ENCODE results near the gene HOXB13.
A peak's percentile ranks its signal among the peaks of the same experiment; 100 is the strongest.
"Not testable (repeated sequence)": the region's sequence is repeated elsewhere in the genome, so short reads cannot be mapped to it uniquely, and the experiment has no call there.

HOXB13 gene

GRCh38 chr17:48720266-48721008, 8.1 kb downstream of the HOXB13 start:
- H3K27ac ChIP-seq (ENCODE audit: insufficient read depth, low read length, poor library complexity, severe bottlenecking), result no peak overlapping the region
- no peak for DNase-seq
- H3K27me3 ChIP-seq (replicated peaks; ENCODE audit: control insufficient read depth, insufficient read depth, low read length, poor library complexity, severe bottlenecking), result peaks cover 76% of the 10 kb centered on the region
- no peaks in the 10 kb centered on the region for H3K36me3 ChIP-seq (ENCODE audit: control insufficient read depth, insufficient read depth, low read length)
- peaks cover 44% of the 10 kb centered on the region for H3K4me1 ChIP-seq (ENCODE audit: control insufficient read depth, insufficient read depth, low read length, poor library complexity, severe bottlenecking)
- H3K9me3 ChIP-seq (ENCODE audit: control insufficient read depth, low read length), result no peaks in the 10 kb centered on the region
- H3K4me3 ChIP-seq (ENCODE audit: insufficient read depth, low read depth, low read length, poor library complexity, severe bottlenecking), result no peak overlapping the region

GRCh38 chr17:48719642-48720265, 8.8 kb downstream of the HOXB13 start:
- Histone ChIP-seq H3K4me3 (ENCODE audit: insufficient read depth, low read depth, low read length, poor library complexity, severe bottlenecking) (no peak overlapping the region), H3K27me3 (replicated peaks; ENCODE audit: control insufficient read depth, insufficient read depth, low read length, poor library complexity, severe bottlenecking) (peaks cover 69% of the 10 kb centered on the region), H3K27ac (ENCODE audit: insufficient read depth, low read length, poor library complexity, severe bottlenecking) (no peak overlapping the region), H3K4me1 (ENCODE audit: control insufficient read depth, insufficient read depth, low read length, poor library complexity, severe bottlenecking) (peaks cover 37% of the 10 kb centered on the region), H3K9me3 (ENCODE audit: control insufficient read depth, low read length) (no peaks in the 10 kb centered on the region), H3K36me3 (ENCODE audit: control insufficient read depth, insufficient read depth, low read length) (no peaks in the 10 kb centered on the region)
- no peak for DNase-seq

- DNase-seq, result no peak
- no peaks in the 10 kb centered on the region for H3K36me3 ChIP-seq (ENCODE audit: control insufficient read depth, insufficient read depth, low read length)
- peak overlapping the region; percentile 5 for H3K4me3 ChIP-seq (ENCODE audit: insufficient read depth, low read depth, low read length, poor library complexity, severe bottlenecking)
- H3K4me1 ChIP-seq (ENCODE audit: control insufficient read depth, insufficient read depth, low read length, poor library complexity, severe bottlenecking), result peaks cover 31% of the 10 kb centered on the region
- H3K27me3 ChIP-seq (replicated peaks; ENCODE audit: control insufficient read depth, insufficient read depth, low read length, poor library complexity, severe bottlenecking), result peaks cover 62% of the 10 kb centered on the region
- no peak overlapping the region for H3K27ac ChIP-seq (ENCODE audit: insufficient read depth, low read length, poor library complexity, severe bottlenecking)
- no peaks in the 10 kb centered on the region for H3K9me3 ChIP-seq (ENCODE audit: control insufficient read depth, low read length)
Observed at GRCh38 chr17:48718761-48719641, 9.5 kb downstream of the HOXB13 start.

DNA sequence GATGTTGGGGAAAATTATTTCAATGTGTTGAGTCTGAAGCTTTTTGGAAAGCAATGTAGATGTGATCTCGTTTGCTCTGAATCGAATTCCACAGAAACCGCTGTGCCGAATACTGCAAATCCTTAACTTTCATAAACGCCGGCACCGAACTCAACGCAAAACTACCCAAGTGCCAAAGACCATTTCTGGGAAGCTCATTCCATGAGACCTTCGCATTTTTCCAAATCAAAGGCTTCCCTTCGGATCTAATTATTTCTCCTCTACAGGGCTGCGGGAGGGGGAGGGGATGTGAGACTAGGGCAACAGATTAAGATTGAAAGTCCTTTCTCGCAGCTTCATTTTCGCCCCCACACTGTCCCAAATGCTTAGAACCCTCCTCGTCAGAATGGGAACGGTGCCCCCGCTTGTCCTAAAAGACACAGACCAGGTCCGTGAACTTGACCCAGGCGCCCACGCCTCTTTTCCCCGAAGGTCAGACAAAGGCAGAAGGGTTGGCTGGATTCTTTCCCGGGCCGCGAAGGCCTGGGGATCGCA, 10.3 kb downstream of the HOXB13 start:
- no peak for DNase-seq
- H3K27ac ChIP-seq (ENCODE audit: insufficient read depth, low read length, poor library complexity, severe bottlenecking), result no peak overlapping the region
- peaks cover 24% of the 10 kb centered on the region for H3K4me1 ChIP-seq (ENCODE audit: control insufficient read depth, insufficient read depth, low read length, poor library complexity, severe bottlenecking)
- H3K27me3 ChIP-seq (replicated peaks; ENCODE audit: control insufficient read depth, insufficient read depth, low read length, poor library complexity, severe bottlenecking), result peaks cover 55% of the 10 kb centered on the region
- H3K4me3 ChIP-seq (ENCODE audit: insufficient read depth, low read depth, low read length, poor library complexity, severe bottlenecking), result no peak overlapping the region
- no peaks in the 10 kb centered on the region for H3K9me3 ChIP-seq (ENCODE audit: control insufficient read depth, low read length)
- no peaks in the 10 kb centered on the region for H3K36me3 ChIP-seq (ENCODE audit: control insufficient read depth, insufficient read depth, low read length)

GRCh38 chr17:48717367-48718226, 11.0 kb downstream of the HOXB13 start:
- Histone ChIP-seq H3K27me3 (replicated peaks; ENCODE audit: control insufficient read depth, insufficient read depth, low read length, poor library complexity, severe bottlenecking) (peaks cover 48% of the 10 kb centered on the region), H3K9me3 (ENCODE audit: control insufficient read depth, low read length) (no peaks in the 10 kb centered on the region), H3K27ac (ENCODE audit: insufficient read depth, low read length, poor library complexity, severe bottlenecking) (no peak overlapping the region), H3K4me3 (ENCODE audit: insufficient read depth, low read depth, low read length, poor library complexity, severe bottlenecking) (no peak overlapping the region), H3K36me3 (ENCODE audit: control insufficient read depth, insufficient read depth, low read length) (no peaks in the 10 kb centered on the region), H3K4me1 (ENCODE audit: control insufficient read depth, insufficient read depth, low read length, poor library complexity, severe bottlenecking) (peaks cover 18% of the 10 kb centered on the region)
- no peak for DNase-seq

GRCh38 chr17:48716549-48716948, 12.0 kb downstream of the HOXB13 start:
- not testable (repeated sequence) for H3K27ac ChIP-seq (ENCODE audit: insufficient read depth, low read length, poor library complexity, severe bottlenecking); H3K4me3 ChIP-seq (ENCODE audit: insufficient read depth, low read depth, low read length, poor library complexity, severe bottlenecking); DNase-seq; H3K36me3 ChIP-seq (ENCODE audit: control insufficient read depth, insufficient read depth, low read length); H3K9me3 ChIP-seq (ENCODE audit: control insufficient read depth, low read length)
- Histone ChIP-seq H3K4me1 (ENCODE audit: control insufficient read depth, insufficient read depth, low read length, poor library complexity, severe bottlenecking) (peaks cover 18% of the 10 kb centered on the region), H3K27me3 (replicated peaks; ENCODE audit: control insufficient read depth, insufficient read depth, low read length, poor library complexity, severe bottlenecking) (peaks cover 37% of the 10 kb centered on the region)

GRCh38 chr17:48715496-48716399, 12.8 kb downstream of the HOXB13 start:
- Histone ChIP-seq H3K9me3 (ENCODE audit: control insufficient read depth, low read length) (no peaks in the 10 kb centered on the region), H3K36me3 (ENCODE audit: control insufficient read depth, insufficient read depth, low read length) (no peaks in the 10 kb centered on the region), H3K27me3 (replicated peaks; ENCODE audit: control insufficient read depth, insufficient read depth, low read length, poor library complexity, severe bottlenecking) (peaks cover 40% of the 10 kb centered on the region), H3K4me3 (ENCODE audit: insufficient read depth, low read depth, low read length, poor library complexity, severe bottlenecking) (no peak overlapping the region), H3K4me1 (ENCODE audit: control insufficient read depth, insufficient read depth, low read length, poor library complexity, severe bottlenecking) (peaks cover 18% of the 10 kb centered on the region), H3K27ac (ENCODE audit: insufficient read depth, low read length, poor library complexity, severe bottlenecking) (no peak overlapping the region)
- no peak for DNase-seq

DNA sequence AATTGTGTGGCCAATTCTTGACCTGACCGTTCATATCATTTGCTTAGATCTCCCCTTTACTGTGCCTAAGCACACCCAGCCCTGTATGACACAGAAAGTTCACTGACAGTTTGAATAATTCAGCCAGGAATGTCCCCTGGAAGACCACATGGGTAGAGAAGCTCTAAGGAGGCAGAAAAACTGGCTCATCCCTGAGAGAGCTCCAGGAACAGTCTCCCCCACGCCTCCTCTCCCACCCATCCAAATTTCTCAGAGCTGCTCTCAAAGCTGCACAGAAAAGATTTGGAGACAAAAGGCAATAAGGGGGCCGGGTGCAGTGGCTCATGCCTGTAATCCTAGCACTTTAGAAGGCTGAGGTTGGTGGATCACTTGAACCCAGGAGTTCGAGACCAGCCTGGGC, 17.4 kb downstream of the HOXB13 start:
- H3K4me3 ChIP-seq (ENCODE audit: insufficient read depth, low read depth, low read length, poor library complexity, severe bottlenecking), result no peak overlapping the region
- peaks cover 3% of the 10 kb centered on the region for H3K4me1 ChIP-seq (ENCODE audit: control insufficient read depth, insufficient read depth, low read length, poor library complexity, severe bottlenecking)
- H3K36me3 ChIP-seq (ENCODE audit: control insufficient read depth, insufficient read depth, low read length), result no peaks in the 10 kb centered on the region
- H3K27ac ChIP-seq (ENCODE audit: insufficient read depth, low read length, poor library complexity, severe bottlenecking), result no peak overlapping the region
- peaks cover 24% of the 10 kb centered on the region for H3K27me3 ChIP-seq (replicated peaks; ENCODE audit: control insufficient read depth, insufficient read depth, low read length, poor library complexity, severe bottlenecking)
- H3K9me3 ChIP-seq (ENCODE audit: control insufficient read depth, low read length), result no peaks in the 10 kb centered on the region
- DNase-seq, result no peak

Data from effector memory CD4-positive, alpha-beta T cell (primary cell).